IPS-15b (cell line): ENCODE results near the gene USP6.
"Not testable (repeated sequence)": the region's sequence is repeated elsewhere in the genome, so short reads cannot be mapped to it uniquely, and the experiment has no call there.

Experiments used
- H3K27me3 ChIP-seq: one replicate; pipeline ENCODE4 v1.6.1; 2013; ENCODE audit warnings: low read length; ENCODE audit not compliant: control insufficient read depth, insufficient read depth
- H3K36me3 ChIP-seq: one replicate; pipeline ENCODE4 v1.6.1; 2013; ENCODE audit warnings: low read length; ENCODE audit not compliant: control insufficient read depth, insufficient read depth
- H3K4me1 ChIP-seq: one replicate; pipeline ENCODE4 v1.6.1; 2013; ENCODE audit warnings: mild to moderate bottlenecking, low read length; ENCODE audit not compliant: control insufficient read depth, insufficient read depth
- H3K4me3 ChIP-seq: one replicate; pipeline ENCODE4 v1.5.1; 2013; ENCODE audit warnings: low read depth, low read length
- H3K9ac ChIP-seq: one replicate; pipeline ENCODE4 v1.6.1; 2013; ENCODE audit warnings: low read depth, mild to moderate bottlenecking, low read length
- H3K9me3 ChIP-seq: one replicate; pipeline ENCODE4 v1.6.1; 2013; ENCODE audit warnings: mild to moderate bottlenecking, low read length; ENCODE audit not compliant: control insufficient read depth, insufficient read depth

The USP6 gene

DNA sequence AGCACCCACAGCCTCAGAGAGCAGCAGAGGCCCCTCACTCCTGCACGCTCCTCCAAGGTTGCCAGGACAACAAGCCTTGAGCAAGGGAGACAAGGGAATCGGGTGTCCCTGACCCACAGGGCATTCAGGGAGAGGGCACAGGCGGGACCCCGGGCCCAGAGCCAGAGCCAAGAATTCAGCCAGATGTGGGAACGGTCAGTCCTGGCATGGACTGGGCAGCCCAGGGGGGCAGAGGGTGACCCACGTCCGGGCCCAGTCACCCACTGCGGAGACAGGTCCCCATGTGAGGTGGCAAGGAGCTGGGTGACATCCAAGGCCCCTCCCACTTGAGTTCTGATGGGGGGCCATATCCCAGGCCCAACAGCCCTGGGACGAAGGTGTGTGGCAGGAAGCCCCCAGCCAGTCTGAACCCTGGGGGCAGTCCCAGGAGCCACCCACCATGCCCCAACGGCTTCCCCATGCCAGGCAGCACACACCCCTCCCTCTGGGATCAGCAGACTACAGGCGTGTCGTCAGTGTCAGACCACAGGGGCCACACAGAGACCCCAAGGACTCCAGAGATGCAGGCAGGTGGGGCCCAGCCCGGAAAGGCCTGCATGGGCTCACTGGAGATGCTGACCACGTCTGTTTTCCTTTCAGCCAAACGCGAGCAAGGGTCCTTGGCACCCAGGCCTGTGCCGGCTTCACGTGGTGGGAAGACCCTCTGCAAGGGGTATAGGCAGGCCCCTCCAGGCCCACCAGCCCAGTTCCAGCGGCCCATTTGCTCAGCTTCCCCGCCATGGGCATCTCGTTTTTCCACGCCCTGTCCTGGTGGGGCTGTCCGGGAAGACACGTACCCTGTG lies 23.0 kb downstream of the USP6 start:
- H3K4me1 ChIP-seq, result no peaks in the 10 kb centered on the region
- no peaks in the 10 kb centered on the region for H3K27me3 ChIP-seq
- no peak overlapping the region for H3K9ac ChIP-seq
- peaks cover 2% of the 10 kb centered on the region for H3K36me3 ChIP-seq
- no peaks in the 10 kb centered on the region for H3K9me3 ChIP-seq
- H3K4me3 ChIP-seq, result no peak overlapping the region

DNA sequence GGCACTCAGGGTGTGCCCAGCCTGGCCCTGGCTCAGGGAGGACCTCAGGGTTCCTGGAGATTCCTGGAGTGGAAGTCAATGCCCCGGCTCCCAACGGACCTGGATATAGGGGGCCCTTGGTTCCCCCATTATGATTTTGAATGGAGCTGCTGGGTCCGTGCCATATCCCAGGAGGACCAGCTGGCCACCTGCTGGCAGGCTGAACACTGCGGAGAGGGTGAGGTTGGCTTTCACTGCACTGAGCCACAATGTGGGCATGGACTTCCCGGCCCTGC lies 23.6 kb downstream of the USP6 start:
- peaks cover 2% of the 10 kb centered on the region for H3K36me3 ChIP-seq
- no peaks in the 10 kb centered on the region for H3K9me3 ChIP-seq
- no peak overlapping the region for H3K9ac ChIP-seq
- no peaks in the 10 kb centered on the region for H3K4me1 ChIP-seq
- no peaks in the 10 kb centered on the region for H3K27me3 ChIP-seq
- no peak overlapping the region for H3K4me3 ChIP-seq

DNA sequence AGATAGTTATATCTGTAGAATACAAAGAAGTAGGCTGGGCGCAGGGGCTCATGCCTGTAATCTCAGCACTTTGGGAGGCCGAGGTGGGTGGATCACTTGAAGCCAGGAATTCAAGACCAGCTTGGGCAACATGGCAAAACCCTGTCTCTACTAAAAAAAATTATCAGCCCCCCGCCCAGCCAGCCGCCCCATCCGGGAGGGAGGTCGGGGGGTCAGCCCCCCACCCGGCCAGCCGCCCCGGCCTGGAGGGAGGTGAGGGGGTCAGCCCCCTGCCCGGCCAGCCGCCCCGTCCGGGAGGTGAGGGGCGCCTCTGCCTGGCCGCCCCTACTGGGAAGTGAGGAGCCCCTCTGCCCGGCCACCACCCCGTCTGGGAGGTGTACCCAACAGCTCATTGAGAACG lies 27.0 kb downstream of the USP6 start:
- not testable (repeated sequence) for H3K4me3 ChIP-seq, H3K9ac ChIP-seq, H3K9me3 ChIP-seq, H3K27me3 ChIP-seq, H3K4me1 ChIP-seq, H3K36me3 ChIP-seq

DNA sequence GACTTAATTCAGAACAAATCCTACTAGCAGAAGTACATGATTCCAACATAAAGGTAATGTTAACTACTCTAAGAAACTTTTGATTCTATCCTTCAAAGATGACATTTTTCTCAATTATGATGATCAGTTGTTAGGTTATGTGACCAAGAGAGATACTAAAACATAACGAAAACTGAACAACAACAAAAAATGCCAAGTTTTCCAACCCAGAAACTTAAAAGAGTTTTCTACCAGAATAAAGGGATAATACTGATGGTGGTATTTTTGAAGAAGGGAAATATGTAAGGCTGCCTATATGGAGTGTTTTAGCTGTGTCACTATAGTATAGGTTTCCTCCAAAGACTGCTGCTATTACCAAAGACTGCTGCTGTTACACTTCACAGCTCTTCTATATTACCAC lies 30.3 kb downstream of the USP6 start:
- H3K36me3 ChIP-seq, H3K9ac ChIP-seq, H3K9me3 ChIP-seq, H3K4me1 ChIP-seq, H3K27me3 ChIP-seq, H3K4me3 ChIP-seq: not testable (repeated sequence)

DNA sequence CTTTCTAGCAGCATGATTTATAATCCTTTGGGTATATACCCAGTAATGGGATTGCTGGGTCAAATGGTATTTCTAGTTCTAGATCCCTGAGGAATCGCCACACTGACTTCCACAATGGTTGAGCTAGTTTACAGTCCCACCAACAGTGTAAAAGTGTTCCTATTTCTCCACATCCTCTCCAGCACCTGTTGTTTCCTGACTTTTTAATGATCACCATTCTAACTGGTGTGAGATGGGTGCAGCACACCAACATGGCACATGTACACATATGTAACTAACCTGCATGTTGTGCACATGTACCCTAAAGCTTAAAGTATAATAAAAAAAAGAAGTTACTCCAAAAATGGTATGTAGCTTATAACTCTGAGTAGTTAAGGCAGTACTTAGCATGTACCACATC lies 44.9 kb downstream of the USP6 start:
- not testable (repeated sequence) for H3K9ac ChIP-seq, H3K4me1 ChIP-seq, H3K4me3 ChIP-seq, H3K9me3 ChIP-seq, H3K36me3 ChIP-seq, H3K27me3 ChIP-seq

DNA sequence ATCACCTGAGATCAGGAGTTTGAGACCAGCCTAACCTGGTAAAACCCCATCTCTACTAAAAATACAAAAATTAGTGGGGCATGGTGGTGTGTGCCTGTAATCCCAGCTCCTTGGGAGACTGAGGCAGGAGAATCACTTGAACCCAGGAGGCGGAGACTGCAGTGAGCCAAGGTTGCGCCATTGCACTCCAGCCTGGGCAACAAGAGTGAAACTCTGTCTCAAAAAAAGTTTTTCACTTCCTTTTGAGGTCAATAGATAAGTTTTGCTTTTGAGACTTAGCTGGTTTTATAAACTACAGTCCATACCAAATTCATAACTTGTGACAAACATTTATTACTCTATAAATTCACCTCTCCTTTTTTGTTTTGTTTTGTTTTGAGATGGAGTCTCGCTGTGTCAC lies 46.0 kb downstream of the USP6 start:
- not testable (repeated sequence) for H3K36me3 ChIP-seq, H3K27me3 ChIP-seq, H3K9ac ChIP-seq, H3K9me3 ChIP-seq, H3K4me3 ChIP-seq, H3K4me1 ChIP-seq

DNA sequence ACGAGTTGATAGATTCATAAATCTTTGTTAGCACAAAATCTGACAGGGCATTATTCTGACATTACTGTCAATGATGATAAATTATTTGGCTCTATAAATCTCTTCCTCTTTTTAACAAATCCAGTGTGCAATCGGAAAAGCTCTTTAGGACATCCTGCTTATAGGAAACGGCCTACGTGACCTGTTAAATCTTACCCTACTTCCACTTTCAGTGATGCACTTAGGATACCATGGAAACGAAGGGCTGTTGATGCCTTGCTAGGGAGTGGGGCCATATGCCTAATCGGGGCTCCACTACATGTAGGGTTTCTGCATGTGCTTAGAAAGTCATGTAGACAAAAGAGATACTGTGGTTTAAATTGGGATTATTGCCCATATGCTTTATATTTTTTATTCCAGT lies 48.6 kb downstream of the USP6 start:
- H3K36me3 ChIP-seq, result no peaks in the 10 kb centered on the region
- H3K4me1 ChIP-seq, result no peaks in the 10 kb centered on the region
- no peak overlapping the region for H3K4me3 ChIP-seq
- H3K27me3 ChIP-seq, result no peaks in the 10 kb centered on the region
- no peak overlapping the region for H3K9ac ChIP-seq
- H3K9me3 ChIP-seq, result no peaks in the 10 kb centered on the region

DNA sequence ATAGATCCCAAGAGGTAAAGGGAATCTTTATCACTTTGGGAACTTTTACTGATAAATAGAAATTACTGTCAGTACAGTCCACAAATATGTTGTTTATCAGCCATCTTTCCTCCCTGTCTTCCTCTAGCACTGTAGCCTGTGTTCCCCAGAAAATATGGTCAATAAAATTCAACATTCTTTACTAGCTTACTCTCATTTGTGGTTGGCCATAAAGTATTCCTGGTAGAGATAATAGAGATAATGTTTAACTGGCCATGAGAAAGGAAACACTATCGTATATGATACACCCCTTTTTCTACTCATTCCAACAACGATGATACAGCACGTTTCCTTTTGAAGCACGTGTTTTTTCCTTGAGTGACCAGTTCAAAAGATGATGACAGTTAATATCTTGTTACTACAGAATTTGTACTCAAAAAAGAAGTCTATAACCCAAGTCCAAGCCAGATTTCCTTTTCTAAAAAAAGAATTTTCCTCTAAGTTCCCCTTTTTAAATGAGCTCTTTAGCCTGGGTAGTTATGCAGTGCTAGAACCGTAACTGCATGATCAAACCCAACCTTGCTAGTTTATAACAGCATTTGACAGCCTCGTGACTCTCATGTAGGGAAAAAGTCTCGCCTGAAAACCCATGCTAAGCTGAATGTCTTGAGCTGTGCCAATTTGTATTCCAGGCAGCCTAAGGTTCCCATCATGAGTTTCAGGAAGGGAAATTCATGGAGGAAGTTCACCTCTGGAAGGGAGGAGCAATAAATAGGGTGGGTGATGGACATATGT lies 50.1 kb downstream of the USP6 start:
- not testable (repeated sequence) for H3K36me3 ChIP-seq, H3K9ac ChIP-seq

DNA sequence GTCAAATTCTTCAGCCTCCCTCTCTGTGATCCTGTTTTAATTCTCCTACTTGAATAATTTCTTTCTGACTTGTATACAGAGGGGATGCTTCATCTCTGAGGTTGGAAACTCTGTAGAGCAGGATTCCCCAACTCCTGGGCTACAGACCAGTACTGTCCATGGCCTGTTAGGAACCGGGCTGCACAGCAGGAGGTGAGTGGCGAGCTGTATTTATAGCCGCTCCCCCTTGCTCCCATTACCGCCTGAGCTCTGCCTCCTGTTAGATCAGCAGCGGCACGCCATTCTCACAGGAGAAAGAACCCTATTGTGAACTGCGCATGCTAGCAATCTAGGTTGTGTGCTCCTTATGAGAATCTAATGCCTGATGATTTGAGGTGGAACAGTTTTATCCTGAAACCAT lies 59.2 kb downstream of the USP6 start:
- H3K27me3 ChIP-seq, H3K9ac ChIP-seq, H3K36me3 ChIP-seq, H3K4me3 ChIP-seq, H3K9me3 ChIP-seq, H3K4me1 ChIP-seq: not testable (repeated sequence)

More for the DNA sequence above, 50.1 kb downstream of the USP6 start:
- H3K27me3 ChIP-seq, H3K4me1 ChIP-seq, H3K4me3 ChIP-seq, H3K9me3 ChIP-seq: not testable (repeated sequence)

DNA sequence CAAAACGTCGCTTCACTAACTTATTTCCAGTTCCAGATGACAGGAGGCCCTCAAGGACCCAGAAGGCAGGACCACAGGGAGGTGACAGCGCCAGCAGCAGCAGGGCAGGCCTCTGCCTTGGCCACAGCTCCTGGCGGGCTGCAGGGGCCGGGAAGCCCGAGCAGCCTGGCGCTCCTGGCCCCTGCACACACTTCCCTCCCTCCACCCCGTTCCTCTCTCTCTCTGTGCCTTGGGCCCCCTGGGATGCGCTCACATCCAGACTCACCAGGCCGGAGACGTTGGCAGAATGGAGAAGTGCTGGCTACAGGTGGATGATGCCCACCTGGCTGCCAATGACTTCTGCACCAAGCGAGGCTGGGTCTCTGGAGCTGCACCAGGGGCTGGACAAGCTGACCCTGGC lies 63.2 kb downstream of the USP6 start:
- H3K4me1 ChIP-seq, result no peaks in the 10 kb centered on the region
- H3K4me3 ChIP-seq, result no peak overlapping the region
- peaks cover 17% of the 10 kb centered on the region for H3K36me3 ChIP-seq
- H3K9me3 ChIP-seq, result peaks cover 48% of the 10 kb centered on the region
- no peak overlapping the region for H3K9ac ChIP-seq
- no peaks in the 10 kb centered on the region for H3K27me3 ChIP-seq

DNA sequence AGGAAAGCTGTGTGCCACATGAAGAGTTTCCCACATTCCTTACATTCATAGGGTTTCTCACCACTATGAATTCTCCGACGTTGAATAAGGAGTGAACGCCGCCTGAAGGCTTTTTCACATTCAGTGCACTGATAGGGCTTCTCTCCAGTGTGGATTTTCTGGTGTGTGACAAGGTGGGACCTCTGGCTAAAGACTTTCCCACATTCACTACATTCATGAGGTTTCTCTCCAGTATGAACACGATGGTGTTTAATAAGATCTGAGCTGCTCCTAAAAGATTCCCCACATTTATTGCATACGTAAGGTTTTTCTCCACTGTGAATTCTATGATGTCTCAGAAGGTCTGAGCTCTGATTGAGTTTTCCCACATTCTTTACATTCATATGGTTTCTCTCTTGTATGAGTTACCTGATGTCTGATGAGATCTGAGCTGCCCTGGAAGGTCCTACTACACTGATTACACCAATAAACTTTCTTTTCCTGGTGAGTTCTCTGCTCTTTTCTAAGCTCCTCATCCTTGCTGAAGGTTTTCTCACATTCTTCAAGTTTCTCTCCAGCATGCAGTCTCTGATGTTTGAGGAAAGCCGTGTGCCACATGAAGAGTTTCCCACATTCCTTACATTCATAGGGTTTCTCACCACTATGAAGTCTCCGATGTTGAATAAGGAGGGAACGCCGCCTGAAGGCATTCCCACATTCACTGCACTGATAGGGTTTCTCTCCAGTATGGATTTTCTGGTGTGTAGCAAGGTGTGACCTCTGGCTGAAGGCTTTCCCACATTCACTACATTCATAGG lies 65.9 kb downstream of the USP6 start:
- H3K9me3 ChIP-seq, result peaks cover 67% of the 10 kb centered on the region

More for the DNA sequence above, 65.9 kb downstream of the USP6 start:
- H3K36me3 ChIP-seq, result peaks cover 22% of the 10 kb centered on the region
- H3K4me1 ChIP-seq, result no peaks in the 10 kb centered on the region
- H3K9ac ChIP-seq, result no peak overlapping the region
- peak overlapping the region; percentile 4 for H3K4me3 ChIP-seq
- H3K27me3 ChIP-seq, result no peaks in the 10 kb centered on the region
